Lung (tissue), 12 donors: ENCODE results near the gene MAEA. TPM values are rescaled to one million over a fixed set of nuclear protein-coding genes. Genes with fewer than 3 reads are reported as not detected.

ENCODE experiments used
- ATAC-seq: fragments of 200-7000 bp; cut with Tn5 transposase; one replicate; pipeline ENCODE4 v1.9.1; 2020; ENCODE audit warnings: moderate number of reproducible peaks; ENCODE audit not compliant: insufficient read depth, low FRiP score
- DNase-seq, 3 donors: peaks; one replicate each; pipeline ENCODE4 v3.0.0-alpha.2; 2013 to 2017
- H3K27ac ChIP-seq, 2 donors: one replicate each; pipeline ENCODE4 v1.5.1; 2013; ENCODE audit warnings: mild to moderate bottlenecking in 2 of 2, moderate library complexity in 2 of 2, control low read depth in 1 of 2, inconsistent platforms in 1 of 2, low read depth in 1 of 2, low read length in 1 of 2
- H3K27me3 ChIP-seq, 3 donors: one replicate each; pipeline ENCODE4 v1.5.1; 2013; ENCODE audit warnings: low read length in 2 of 3; ENCODE audit not compliant: control insufficient read depth in 3 of 3, insufficient read depth in 3 of 3
- H3K36me3 ChIP-seq, 4 donors: one replicate each; pipeline ENCODE4 v1.5.1; 2013; ENCODE audit warnings: low read length in 4 of 4, mild to moderate bottlenecking in 1 of 4, moderate library complexity in 1 of 4; ENCODE audit not compliant: control insufficient read depth in 4 of 4, insufficient read depth in 4 of 4
- H3K4me1 ChIP-seq, 5 donors: one replicate each; pipeline ENCODE4 v1.5.1; 2013; ENCODE audit warnings: low read length in 5 of 5, mild to moderate bottlenecking in 2 of 5, moderate library complexity in 1 of 5; ENCODE audit not compliant: control insufficient read depth in 5 of 5, insufficient read depth in 5 of 5
- H3K4me3 ChIP-seq: one replicate; pipeline ENCODE4 v1.5.1; 2013; ENCODE audit warnings: mild to moderate bottlenecking, control low read depth, moderate library complexity
- H3K9ac ChIP-seq, 2 donors: one replicate each; pipeline ENCODE4 v1.5.1; 2013; ENCODE audit warnings: low read length in 2 of 2, control low read depth in 1 of 2; ENCODE audit not compliant: insufficient read depth in 1 of 2
- H3K9me3 ChIP-seq, 4 donors: one replicate each; pipeline ENCODE4 v1.5.1; 2013; ENCODE audit warnings: low read length in 3 of 4, mild to moderate bottlenecking in 1 of 4, moderate library complexity in 1 of 4; ENCODE audit not compliant: control insufficient read depth in 4 of 4, insufficient read depth in 3 of 4
- WGBS, 2 donors: extraction: QIAGEN DNeasy Blood & Tissue Kit; methylation state at CpG; one replicate each; pipeline ENCODE4 v1.1.7; 2013; 5-methylcytosine and 5-hydroxymethylcytosine counted together
- polyA plus RNA-seq, 2 donors: library from polyadenylated mRNA; stranded (reverse); fragments of 200-250 nt; gene quantifications; one replicate each; pipeline ENCODE4 v1.2.1, GENCODE V29; 2013
- total RNA-seq, 2 donors: library from RNA; depleted of rRNA in 1 of 2; stranded (reverse); fragments of >200 nt in 1 of 2; gene quantifications; one replicate each; pipeline ENCODE4 v1.2.1, GENCODE V29; 2014 to 2021
- TF ChIP-seq, protein P1 (sequence below): IDR thresholded peaks from 2 replicates; pipeline ENCODE4 v1.5.1; 2012; ENCODE audit warnings: mild to moderate bottlenecking; ENCODE audit errors: control extremely low read depth, extremely low read depth
- donor health status: control.
- donor health status: control.
- donor health status: Bipolar disorder and iron deficiency.
- donor health status: healthy.
- donor health status: DM: yes; HTN: yes; CAD: no.

Gene MAEA
- total and polyA plus RNA-seq, 4 donors: 39.7 to 67.4 (median 60.8) TPM

- Histone ChIP-seq H3K36me3 (no peaks in the 10 kb centered on the region), H3K27me3 (no peaks in the 10 kb centered on the region), H3K4me3 (no peak overlapping the region), H3K4me1 (no peaks in the 10 kb centered on the region), H3K9ac (no peak overlapping the region), H3K9me3 (no peaks in the 10 kb centered on the region), H3K27ac (no peak overlapping the region)
- WGBS, 2 donors: 84 to 86% methylated on average over 15 of the region's 15 CpGs
- no peak for ATAC-seq
- TF ChIP-seq, protein P1, sequence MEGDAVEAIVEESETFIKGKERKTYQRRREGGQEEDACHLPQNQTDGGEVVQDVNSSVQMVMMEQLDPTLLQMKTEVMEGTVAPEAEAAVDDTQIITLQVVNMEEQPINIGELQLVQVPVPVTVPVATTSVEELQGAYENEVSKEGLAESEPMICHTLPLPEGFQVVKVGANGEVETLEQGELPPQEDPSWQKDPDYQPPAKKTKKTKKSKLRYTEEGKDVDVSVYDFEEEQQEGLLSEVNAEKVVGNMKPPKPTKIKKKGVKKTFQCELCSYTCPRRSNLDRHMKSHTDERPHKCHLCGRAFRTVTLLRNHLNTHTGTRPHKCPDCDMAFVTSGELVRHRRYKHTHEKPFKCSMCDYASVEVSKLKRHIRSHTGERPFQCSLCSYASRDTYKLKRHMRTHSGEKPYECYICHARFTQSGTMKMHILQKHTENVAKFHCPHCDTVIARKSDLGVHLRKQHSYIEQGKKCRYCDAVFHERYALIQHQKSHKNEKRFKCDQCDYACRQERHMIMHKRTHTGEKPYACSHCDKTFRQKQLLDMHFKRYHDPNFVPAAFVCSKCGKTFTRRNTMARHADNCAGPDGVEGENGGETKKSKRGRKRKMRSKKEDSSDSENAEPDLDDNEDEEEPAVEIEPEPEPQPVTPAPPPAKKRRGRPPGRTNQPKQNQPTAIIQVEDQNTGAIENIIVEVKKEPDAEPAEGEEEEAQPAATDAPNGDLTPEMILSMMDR: no peak
- no peak for DNase-seq
These were observed 11.7 kb upstream of the MAEA start for GRCh38 chr4:1277667-1278665.

- 91 to 93% methylated on average over 10 of the region's 10 CpGs for WGBS, 2 donors
- H3K4me1 ChIP-seq: no peaks in the 10 kb centered on the region
- H3K4me3 ChIP-seq: no peak overlapping the region
- no peak overlapping the region for H3K27ac ChIP-seq
- no peaks in the 10 kb centered on the region for H3K9me3 ChIP-seq
- no peaks in the 10 kb centered on the region for H3K36me3 ChIP-seq
- ATAC-seq (no peak), DNase-seq (no peak)
- H3K27me3 ChIP-seq: no peaks in the 10 kb centered on the region
- TF ChIP-seq, protein P1: no peak
- no peak overlapping the region for H3K9ac ChIP-seq
These were observed 10.4 kb upstream of the MAEA start for GRCh38 chr4:1279253-1279652.

GRCh38 chr4:1283711-1284110 is 6.0 kb upstream of the MAEA start:
- H3K27ac ChIP-seq: no peak overlapping the region
- no peaks in the 10 kb centered on the region for H3K27me3 ChIP-seq
- peaks cover 0 to under 1% (median 0%) of the 10 kb centered on the region in 5 donors for H3K4me1 ChIP-seq
- TF ChIP-seq, protein P1: no peak
- DNase-seq (no peak), ATAC-seq (no peak)
- H3K9ac ChIP-seq: no peak overlapping the region
- WGBS, 2 donors: 86 to 93% methylated on average over 9 of the region's 9 CpGs
- no peak overlapping the region for H3K4me3 ChIP-seq
- no peaks in the 10 kb centered on the region for H3K9me3 ChIP-seq
- no peaks in the 10 kb centered on the region for H3K36me3 ChIP-seq
